Activated CD8-positive, alpha-beta memory T cell treated with anti-CD3 and anti-CD28 coated beads for 48 hours (primary cell): ENCODE data around the gene NDUFV1.
"Not testable (repeated sequence)": the region's sequence is repeated elsewhere in the genome, so short reads cannot be mapped to it uniquely, and the experiment has no call there.

Experiments used
- DNase-seq, 3 experiments: peaks; one replicate each; pipeline ENCODE4 v3.0.0-alpha.2; 2020; ENCODE audit warnings: low read depth in 2 of 3, low spot score in 2 of 3

Gene NDUFV1

DNA sequence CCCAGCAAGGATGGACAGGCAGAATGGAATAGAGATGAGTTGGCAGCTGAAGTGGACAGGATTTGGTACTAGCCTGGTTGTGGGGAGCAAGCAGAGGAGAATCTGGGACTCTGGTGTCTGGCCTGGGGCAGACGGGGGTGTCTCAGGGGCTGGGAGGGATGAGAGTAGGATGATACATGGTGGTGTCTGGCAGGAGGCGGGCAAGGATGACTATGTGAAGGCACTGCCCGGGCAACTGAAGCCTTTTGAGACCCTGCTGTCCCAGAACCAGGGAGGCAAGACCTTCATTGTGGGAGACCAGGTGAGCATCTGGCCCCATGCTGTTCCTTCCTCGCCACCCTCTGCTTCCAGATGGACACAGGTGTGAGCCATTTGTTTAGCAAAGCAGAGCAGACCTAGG lies 20.8 kb upstream of the NDUFV1 start:
- no peak for DNase-seq

- no peak for DNase-seq
Measured at GRCh38 chr11:67586568-67587250, 20.0 kb upstream of the NDUFV1 start.

GRCh38 chr11:67588136-67588503 lies 18.6 kb upstream of the NDUFV1 start:
- no peak for DNase-seq

DNA sequence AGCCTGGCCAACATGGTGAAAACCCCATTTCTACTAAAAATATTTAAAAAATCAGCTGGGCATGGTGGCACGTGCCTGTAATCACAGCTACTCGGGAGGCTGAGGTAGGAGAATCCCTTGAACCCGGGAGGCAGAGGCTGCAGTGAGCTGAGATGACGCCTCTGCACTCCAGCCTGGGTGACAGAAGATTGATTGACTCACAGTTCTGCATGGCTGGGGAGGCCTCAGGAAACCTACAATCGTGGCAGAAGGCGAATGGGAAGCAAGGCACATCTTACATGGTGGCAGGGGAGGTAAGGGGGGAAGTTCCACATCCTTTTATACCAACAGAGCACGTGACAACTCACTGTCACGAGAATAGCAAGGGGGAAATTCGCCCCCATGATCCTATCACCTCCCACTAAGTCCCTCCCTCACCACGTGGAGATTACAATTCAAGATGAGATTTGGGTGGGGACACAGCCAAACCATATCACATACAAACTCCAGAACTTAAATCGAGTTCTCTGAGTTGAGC lies 17.8 kb upstream of the NDUFV1 start:
- not testable (repeated sequence) for DNase-seq

DNA sequence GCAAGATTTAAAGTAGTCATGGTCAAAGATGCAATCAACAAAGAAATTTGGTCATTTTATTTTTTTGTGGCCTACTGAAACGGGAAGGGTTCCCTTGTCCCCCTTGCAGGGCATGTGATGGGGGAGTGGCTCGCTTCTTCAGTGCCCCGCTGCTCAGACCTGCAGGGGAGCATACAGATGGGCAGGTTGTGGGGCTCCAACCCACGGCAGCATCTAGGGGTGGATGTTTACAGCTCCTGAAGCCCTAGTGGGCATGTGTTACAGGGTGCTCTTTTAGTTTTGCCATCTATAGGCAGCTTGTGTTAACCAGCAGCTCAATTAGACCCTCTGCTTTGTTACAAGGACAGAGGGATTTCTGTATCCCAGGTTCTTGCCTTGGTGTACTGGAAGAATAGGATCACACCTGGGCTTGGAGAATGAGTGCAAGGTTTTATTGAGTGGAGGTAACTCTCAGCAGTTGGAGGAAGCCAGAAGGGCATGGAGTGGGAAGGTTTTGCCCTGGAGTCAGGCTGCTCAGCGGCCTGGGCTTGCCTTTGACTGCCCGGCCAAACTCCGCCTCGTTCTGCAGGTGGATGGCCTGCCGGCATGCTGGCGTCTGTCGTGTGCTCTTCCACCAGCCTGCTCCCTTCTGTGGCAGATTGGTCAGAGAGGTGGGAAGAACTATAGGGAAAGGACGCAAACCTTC lies 13.7 kb upstream of the NDUFV1 start:
- DNase-seq = no peak

GRCh38 chr11:67593565-67593905 lies 13.2 kb upstream of the NDUFV1 start:
- no peak for DNase-seq

- no peak for DNase-seq
Measured at GRCh38 chr11:67594480-67594879, 12.3 kb upstream of the NDUFV1 start.

DNA sequence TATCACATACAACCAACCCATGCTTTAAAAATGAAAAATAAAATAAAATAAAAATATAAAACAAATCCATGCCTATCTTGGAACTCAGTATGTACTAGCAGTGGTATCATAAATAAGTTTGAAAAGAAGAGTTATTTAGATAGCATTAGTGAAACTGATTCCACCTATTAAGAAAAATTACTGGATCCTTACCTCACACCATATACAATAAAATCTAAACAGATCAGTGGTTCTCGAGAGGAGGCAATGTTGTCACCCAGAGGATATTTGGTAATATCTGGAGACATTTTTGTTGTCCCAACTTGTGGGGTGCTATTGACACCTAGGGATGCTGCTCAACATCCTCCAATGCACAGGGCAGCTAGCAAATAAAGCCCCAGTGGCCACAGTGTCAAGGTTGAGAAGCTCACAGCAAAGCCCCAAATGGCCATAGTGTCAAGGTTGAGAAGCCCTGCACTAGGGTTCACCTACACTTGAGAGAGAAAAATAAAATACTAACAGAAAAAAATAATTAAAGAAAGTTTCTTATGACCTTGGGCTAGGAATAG lies 9.9 kb upstream of the NDUFV1 start:
- DNase-seq = no peak

- not testable (repeated sequence) for DNase-seq
Measured at GRCh38 chr11:67597458-67597857, 9.3 kb upstream of the NDUFV1 start.

DNA sequence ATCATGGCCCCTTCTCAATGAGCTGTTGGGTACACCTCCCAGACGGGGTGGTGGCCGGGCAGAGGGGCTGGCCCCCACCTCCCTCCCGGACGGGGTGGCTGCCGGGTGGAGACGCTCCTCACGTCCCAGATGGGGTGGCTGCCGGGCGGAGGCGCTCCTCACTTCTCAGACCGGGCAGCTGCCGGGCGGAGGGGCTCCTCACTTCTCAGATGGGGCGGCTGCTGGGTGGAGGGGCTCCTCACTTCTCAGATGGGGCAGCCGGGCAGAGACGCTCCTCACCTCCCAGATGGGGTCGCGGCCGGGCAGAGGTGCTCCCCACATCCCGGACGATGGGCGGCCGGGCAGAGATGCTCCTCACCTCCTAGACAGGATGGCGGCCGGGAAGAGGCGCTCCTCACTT lies 8.8 kb upstream of the NDUFV1 start:
- not testable (repeated sequence) for DNase-seq

GRCh38 chr11:67599149-67599548 lies 7.6 kb upstream of the NDUFV1 start:
- DNase-seq = no peak

DNA sequence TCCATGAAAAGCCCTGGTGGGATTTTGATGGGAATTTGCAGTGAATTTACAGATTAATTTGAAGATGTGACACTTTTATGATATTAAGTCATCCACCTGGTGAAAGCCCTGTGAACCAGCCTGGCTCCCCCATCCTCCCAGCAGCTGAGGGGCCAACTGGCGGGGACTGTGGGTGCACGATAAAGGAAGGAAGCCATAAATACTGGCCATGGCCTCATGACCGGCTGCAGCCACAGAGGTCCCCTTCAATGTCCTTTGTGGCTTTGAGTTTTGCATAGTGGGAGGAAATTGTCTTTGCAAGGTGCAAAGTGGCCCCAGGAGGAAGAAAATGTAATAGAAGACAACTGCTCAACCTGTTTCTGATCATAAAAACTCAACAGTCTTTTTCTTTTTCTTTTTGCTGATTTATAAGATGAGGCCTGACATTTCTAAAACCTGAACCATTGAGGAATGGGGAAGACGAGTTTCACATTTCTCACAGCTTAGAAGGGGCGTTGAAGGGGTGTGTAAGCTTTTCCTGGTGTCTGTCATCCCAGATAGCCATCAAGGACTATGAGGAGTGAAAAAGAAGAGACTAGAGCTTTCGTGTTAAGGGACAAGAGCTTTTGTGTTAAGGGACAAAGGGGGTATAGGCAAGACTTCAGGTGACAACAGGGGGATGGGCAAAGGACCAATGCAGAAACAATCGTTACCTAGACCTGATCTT lies 6.3 kb upstream of the NDUFV1 start:
- no peak for DNase-seq

DNA sequence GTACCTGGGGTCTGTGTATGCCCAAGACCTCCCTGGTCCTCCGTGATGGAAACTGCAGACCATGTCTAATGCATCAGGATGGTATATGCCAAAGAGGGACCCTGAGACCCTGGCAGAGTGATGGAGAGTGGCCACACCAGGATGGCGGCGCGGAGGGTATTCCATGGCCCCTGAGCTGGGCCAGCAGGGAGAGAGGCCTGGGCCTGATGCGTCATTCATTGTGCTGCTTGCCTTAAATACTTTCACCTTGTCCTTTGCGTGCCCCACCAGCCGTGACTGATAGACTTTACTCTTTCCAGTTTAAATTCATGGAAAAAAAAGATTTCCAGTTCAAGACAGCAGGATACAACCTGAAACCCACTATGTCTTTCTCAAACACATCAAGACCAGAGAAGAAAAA lies 5.6 kb upstream of the NDUFV1 start:
- DNase-seq = no peak

GRCh38 chr11:67604119-67604518 lies 2.6 kb upstream of the NDUFV1 start:
- DNase-seq = not testable (repeated sequence)

GRCh38 chr11:67604815-67605214 lies 1.9 kb upstream of the NDUFV1 start:
- DNase-seq = no peak

- DNase-seq = no peak
Measured at GRCh38 chr11:67605231-67606011, 1.3 kb upstream of the NDUFV1 start.

- DNase-seq = no peak
Measured at GRCh38 chr11:67606093-67606491, 644 bp upstream of the NDUFV1 start.

DNA sequence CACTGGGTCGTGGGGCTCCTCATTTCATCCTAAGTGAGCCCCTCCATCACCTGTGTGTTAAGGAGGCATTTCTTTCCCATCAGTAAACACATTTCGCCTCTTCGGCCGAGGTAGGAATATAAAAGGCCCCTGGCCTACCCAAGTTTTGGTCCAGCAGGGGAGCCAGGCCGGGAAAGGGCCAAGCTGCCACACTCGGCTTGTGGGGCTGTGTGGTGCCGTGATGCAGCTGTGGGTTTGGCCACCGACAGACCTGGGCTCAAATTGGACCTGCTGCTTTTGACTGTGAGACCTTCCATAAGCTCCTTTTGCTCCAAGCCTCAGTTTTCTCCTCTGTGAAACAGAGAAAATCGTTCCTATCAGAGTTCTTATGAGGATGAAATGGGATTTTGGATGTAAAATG lies 771 bp downstream of the NDUFV1 start:
- no peak for DNase-seq

GRCh38 chr11:67608486-67608885 lies 1.8 kb downstream of the NDUFV1 start:
- DNase-seq = no peak

GRCh38 chr11:67609316-67609715 lies 2.6 kb downstream of the NDUFV1 start:
- DNase-seq = no peak

DNA sequence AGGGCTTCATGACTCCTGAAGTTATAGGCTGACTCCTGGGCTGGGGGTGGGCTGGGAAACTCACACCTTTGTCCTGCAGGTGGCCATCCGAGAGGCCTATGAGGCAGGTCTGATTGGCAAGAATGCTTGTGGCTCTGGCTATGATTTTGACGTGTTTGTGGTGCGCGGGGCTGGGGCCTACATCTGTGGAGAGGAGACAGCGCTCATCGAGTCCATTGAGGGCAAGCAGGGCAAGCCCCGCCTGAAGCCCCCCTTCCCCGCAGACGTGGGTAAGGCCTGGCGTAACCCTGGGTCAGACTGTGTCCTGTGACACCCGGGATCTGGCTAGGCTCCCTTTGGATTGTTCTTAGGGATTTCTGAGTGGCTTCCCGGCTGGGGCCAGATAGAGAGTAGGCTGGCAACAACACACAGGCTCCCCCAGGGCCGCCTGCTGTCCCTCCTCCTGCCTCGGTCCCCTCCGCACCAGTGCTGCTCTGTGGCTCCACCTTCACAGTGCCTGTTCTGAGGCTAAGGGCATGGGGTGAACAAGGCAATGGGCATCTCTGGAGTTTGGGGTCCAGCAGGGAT lies 3.6 kb downstream of the NDUFV1 start:
- no peak for DNase-seq
